ENCODE measurements around the gene RAB26.
"Not testable (repeated sequence)": the region's sequence is repeated elsewhere in the genome, so short reads cannot be mapped to it uniquely, and the experiment has no call there.

RAB26 gene, protein sequence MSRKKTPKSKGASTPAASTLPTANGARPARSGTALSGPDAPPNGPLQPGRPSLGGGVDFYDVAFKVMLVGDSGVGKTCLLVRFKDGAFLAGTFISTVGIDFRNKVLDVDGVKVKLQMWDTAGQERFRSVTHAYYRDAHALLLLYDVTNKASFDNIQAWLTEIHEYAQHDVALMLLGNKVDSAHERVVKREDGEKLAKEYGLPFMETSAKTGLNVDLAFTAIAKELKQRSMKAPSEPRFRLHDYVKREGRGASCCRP

DNA sequence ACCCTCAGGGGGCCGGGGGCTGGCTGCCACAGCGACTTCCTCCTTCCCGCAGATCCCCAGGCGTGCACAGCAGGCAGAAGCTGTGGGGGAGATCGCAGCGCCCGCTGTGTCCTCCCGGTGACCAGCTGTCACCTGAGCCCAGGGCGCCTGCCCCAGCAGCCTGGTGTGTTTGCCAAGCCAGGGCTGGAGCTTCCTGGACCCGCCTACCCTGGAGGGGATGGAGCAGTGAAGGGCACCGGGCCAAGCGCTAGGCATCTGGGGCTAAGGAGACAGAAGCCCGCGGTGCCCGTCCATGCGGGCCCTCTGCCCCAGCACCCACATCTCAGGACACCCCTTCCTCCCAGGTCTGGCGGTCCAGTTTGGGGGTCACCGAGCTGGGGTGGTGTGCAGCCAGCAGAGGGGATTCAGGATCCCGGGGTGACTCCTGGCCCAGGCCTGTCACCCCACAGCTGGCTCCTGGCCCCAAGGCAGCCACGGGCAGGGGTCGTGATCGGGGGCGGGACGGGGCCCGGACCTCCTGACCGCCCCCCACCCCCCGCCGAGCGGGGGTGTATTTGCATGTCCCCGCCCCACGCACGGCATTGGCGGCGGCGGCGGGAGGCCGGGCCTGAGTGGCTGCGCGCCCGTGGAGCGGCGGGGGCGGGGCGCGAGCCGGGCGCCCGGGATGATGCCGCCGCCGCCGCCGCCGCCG, at the start of gene RAB26:
Gene RAB26, plus strand, starts transcription at position 645 of the 691 bp plus-strand sequence. CDS start 159 bp downstream, outside the sequence.
- DNase-seq (ENCODE audit: low read depth in 3 of 3, low spot score in 1 of 3) = no peak

DNA sequence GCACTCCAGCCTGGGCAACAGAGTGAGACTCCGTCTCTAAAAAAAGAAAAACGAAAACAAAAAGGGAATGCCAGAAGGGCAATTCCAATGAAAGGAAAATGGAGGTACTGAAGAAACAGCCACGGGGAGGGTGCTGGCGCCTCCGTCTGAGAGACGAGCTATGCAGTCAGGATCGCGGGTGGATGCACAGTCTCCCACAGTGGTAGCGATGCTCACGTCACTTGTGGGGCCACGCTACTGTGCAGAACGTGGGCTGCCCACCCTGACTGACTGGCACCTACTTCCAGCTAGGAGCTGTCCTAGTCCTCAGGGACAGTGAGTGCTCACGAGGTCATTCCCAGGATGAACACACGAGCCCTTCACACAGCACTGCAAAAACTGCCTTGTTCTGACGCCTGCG, 46.8 kb upstream of the RAB26 start:
- DNase-seq (ENCODE audit: low read depth in 3 of 3, low spot score in 1 of 3) = not testable (repeated sequence)

DNA sequence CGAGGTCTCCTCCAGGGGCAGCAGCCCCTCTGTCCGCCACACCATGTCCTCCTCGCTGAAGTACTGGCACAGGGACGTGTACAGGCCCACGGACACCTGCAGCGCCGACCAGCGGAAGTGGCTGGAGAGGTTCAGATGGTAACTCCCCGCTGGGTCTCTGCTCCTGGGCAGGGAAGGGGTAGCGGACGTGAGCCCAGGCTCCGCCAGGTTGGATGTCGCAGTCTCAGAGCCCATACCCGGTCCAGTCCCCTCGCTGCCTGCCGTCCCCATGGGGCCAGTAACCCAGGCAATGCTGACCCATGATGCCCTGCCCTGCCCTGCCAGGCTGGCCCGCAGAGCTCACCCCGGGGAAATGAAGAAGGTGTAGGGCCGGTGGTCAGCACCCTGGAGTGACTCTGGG, 46.0 kb upstream of the RAB26 start:
- no peak for DNase-seq (ENCODE audit: low read depth in 3 of 3, low spot score in 1 of 3)

DNA sequence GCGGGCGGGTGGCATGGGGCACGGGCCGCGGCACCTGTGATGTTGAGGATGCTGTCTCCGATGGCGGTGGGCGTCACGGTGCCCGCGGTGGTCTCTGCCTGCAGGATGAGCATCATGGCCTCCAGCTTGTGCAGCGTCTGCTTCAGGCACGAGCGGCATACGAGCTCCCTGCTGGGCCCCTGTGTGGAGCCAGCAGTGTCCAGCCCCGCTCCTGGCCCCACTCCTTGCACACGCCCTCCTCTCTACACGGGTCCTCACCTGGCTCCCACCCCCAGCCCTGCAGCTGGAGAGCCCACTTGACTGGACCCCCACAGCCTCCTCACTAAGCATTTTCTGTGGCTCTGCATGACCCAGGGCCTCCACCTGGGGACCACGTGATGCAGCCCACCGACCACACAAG, 44.0 kb upstream of the RAB26 start:
- DNase-seq (ENCODE audit: low read depth in 3 of 3, low spot score in 1 of 3) = not testable (repeated sequence)

DNA sequence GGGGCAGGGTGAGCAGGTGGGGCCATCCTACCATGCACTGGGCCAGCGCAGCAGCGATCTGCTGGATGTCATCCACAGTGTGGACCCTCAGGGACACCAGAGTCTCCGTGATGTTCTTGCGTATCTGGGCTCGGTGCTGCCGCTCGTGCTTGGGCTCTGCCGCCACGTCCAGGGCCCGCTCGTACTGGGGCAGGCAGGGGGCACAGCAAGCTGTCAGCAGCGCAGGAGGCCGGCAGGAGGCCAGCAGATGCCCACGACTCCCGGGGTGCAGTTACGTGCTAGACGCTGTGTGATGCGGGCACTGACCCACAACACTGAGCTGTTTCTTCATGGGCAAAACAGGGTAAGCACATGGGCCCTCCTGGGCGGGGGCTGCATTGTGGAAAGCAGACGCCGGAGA, 43.1 kb upstream of the RAB26 start:
- DNase-seq (ENCODE audit: low read depth in 3 of 3, low spot score in 1 of 3) = not testable (repeated sequence)

DNA sequence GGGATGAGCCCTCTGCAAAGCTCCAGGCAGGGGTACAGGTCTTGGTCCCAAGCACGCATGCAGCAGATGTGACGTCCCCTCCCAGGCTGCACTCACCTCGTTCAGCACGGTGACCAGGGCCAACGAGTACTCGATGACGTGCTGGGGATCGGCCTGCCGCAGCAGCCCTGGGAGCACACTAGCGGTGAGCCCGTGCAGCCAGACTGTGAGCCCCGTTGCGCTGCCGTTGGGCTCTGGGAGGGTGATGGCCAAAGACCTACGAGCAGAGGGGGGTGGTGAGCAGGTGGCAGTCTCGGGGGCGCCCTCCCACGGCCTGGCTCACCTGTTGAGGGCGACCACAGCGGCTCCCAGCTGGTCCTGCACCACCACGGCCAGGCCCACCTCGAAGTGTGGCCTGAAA, 42.7 kb upstream of the RAB26 start:
- not testable (repeated sequence) for DNase-seq (ENCODE audit: low read depth in 3 of 3, low spot score in 1 of 3)

DNA sequence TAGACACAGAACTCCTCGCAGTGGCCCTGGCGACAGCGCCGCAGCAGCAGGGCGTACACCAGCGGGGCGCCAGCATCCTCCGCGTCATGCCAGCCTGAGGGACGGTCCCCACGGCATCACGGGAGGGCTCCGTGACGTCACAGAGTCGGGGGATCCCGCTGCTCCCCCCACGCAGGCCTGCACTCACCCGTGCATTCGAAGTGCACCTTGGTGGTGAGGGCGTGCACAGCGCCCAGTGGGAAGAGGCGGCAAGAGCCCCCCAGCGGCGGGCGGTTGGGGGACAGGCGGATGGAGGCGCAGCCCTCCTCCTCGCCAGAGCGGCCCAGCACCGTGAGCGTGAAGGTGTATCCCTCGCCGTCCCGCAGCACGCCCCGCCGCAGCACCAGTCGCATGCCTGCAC, 42.2 kb upstream of the RAB26 start:
- DNase-seq (ENCODE audit: low read depth in 3 of 3, low spot score in 1 of 3) = not testable (repeated sequence)

DNA sequence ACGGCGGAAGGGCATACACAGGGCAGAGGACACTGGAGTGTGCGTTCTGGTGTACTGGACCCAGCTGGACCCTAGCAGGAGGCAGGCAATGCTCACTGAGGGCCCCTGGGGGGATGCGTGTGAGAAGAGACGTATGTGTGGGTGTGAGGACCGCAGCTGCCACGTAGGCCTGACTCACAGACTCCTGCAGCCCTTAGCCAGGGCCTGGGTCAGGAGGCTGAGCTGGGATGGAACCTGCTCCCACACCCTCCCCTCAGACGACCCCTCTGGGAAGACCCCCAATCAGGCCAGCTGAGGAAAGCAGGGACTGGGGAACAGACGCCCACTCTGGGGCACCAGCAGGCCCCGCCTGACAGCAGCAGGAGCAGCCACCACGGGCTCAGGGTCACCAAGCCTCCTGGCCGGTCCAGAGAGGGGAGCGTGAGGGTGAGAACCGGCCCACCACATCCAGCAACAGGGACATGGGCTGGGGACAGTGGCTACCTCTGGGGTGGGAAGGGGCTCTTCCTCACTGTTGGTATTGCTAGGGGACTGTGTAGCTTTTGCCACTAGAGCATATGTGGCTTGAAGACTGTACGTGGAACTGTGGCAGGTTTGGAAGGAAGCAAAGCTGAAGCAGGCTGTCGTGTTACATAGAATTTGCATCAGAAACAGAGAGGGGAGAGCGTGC, 41.2 kb upstream of the RAB26 start:
- DNase-seq (ENCODE audit: low read depth in 3 of 3, low spot score in 1 of 3) = not testable (repeated sequence)

DNA sequence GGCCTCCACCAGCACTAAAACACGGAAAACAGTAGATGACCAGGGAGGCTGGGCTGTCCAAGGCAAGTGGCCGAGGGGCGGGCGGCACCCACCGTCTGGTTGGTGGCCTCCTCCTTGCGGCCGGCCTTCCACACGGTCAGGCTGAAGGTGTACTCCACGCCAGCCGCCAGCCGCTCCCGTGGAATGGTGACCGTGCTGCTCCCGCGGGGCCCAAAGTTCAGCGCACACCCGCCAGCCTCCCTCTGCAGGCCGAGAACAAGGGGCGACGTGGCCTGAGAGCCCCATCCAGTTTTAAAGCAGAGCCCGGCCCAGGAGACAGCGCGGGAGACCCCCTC, 40.7 kb upstream of the RAB26 start:
- not testable (repeated sequence) for DNase-seq (ENCODE audit: low read depth in 3 of 3, low spot score in 1 of 3)

DNA sequence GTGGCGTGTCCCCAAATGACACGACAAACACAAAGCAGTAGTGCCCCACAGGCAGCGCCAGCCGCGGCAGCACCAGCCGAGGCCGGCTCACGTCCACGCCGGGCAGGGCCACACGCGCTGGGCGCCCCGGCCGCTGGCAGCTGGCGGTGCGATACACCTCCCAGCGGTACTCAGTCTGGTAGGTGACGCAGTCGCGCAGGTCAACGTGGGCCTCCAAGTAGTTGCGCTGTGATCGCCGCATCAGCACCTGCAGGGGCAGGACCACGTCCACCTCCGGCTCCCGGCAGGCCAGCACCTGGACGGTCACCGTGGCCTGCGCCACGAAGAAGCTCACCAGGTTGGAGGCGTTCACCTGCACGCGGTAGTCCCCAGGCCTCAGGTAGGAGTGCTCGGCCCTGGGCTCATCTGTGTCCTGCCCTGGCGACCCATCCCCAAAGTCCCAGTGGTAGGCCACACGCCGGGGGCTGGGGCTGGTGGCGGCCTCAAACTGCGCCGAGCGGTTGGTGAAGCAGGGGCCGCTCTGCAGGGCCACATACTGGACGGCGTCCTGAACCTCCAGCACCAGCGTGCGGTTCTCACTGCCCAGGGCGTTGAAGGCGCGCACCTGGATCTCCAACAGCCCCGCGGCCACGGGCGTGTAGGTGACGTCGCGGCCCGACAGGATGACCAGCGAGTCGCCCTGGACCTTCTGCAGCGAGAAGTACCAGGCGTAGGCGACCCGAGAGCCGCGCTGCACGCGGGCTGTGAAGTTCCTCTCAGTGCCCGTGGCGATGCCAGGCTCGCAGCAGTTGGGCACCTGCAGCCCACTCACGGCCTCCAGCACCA, 39.8 kb upstream of the RAB26 start:
- DNase-seq (ENCODE audit: low read depth in 3 of 3, low spot score in 1 of 3) = not testable (repeated sequence)

DNA sequence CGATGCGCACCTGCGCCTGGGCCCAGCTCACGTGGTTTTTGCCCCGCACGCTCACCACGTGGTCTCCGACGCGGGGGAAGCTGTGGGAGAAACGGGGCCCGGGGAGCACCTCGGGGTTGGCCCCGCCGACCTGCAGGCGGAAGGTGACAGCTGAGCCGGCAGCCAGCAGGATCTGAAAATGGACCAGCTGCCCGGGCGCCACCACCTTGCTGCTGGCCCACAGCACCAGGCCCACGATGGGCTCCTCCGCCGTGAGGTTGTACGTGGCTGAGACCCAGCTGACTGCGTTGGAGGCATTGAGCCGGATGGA, 39.2 kb upstream of the RAB26 start:
- not testable (repeated sequence) for DNase-seq (ENCODE audit: low read depth in 3 of 3, low spot score in 1 of 3)

DNA sequence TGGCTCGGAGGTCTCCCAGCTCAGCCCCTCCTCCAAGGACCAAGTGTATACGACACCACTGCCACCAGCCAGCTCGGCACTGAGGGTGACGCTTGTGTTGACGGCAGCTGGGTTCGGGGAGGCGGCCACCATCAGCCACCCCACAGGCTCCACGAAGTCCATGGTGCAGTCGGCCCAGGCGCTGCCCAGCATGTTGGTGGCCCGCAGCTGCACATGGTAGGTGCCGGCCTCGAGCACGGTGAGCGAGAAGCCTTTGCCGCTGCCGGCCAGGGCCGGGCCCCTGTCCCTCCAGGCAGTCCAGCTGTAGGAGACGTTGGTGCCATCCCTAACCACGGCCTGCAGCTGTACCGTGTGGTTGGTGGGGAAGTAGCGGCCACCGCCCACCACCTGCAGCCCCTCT, 38.6 kb upstream of the RAB26 start:
- DNase-seq (ENCODE audit: low read depth in 3 of 3, low spot score in 1 of 3) = not testable (repeated sequence)

DNA sequence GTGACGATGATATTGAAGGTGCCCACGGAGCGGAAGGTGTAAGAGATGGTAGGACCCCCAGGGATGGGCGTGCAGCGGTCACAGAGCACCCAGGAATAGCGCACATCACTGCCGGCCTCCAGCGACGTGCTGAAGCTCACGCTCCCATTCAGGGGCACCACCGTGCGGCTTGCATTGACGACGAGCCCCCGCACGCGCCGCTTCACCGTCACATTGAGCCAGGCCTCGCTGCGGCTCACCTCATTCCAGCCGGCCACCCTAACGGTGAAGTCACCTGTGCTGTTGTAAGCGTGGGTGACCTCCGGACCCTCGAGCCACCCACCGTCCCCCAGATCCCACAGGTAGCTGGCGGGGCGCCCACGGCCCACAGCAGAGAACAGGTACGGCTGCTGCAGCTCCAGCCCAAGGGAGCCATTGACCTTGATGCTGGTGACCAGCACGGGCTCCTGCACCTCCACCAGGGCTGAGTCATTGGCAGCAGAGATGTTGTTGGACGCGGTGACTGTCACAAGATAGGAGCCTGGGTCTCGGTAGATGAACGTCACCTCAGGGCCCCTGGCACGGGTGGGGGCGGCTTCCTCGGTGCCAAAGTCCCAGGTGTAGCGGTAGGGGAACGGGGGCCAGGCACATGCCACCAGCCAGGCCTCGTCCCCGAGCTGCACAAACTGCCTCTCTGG, 38.0 kb upstream of the RAB26 start:
- DNase-seq (ENCODE audit: low read depth in 3 of 3, low spot score in 1 of 3) = not testable (repeated sequence)

DNA sequence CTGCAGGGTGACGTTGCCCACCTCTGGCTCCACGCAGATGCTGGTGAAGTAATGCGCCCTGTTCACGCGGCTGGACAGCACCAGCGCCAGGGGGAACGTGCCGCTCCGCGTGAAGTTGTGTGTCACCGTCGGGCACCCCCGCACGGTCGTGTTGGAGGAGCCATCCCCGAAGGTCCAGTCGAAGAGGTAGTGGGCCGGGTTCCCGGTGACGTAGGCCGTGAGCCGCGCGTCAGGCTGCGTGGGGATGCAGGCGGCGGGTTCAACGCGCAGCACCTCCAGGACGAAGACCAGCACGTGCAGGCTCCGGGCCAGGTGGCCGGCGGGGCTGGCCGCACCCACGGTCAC, 37.4 kb upstream of the RAB26 start:
- DNase-seq (ENCODE audit: low read depth in 3 of 3, low spot score in 1 of 3) = not testable (repeated sequence)

DNA sequence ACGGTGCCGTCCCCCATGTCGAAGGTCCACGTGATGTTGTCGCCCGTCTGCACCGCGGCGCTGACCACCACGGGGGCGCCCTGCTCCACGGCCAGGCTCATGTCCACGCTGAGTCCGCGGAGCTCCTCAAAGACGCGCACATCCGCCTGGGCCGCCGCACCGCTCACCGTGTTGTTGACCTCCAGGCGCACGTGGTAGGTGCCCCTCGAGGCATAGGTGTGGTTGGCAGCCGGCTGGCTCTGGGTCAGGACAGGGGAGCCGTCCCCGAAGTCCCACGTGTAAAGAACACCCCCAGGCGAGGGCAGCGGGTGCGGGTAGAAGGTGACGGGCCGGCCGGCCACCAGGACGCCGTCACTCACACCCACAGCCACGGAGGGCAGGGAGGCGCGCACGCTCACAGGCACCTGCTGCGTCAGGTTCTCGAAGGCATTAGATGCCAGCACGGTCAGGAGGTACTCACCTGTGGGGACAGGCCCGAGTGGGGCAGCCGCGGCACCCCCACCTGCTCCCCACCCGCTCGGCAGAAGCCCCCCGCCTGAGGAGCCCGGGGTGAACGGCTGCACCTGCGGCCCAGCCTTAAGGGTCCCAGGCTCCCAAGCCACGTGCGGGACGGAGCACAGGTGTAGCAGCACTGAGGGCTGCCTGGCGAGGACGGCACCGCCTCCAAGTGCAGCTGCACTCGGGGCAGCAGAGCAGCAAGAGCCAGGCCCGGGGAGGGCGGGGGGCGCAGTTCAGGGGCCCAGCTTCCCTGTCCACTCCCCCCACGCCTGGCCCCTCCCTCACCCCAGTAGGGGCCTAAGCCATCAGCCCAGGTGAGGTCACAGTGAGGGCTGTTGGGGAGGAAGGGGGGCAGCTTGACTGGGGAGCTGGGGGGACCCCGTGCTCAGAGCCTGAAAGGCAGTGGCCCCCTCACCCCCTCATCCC, 36.8 kb upstream of the RAB26 start:
- DNase-seq (ENCODE audit: low read depth in 3 of 3, low spot score in 1 of 3) = not testable (repeated sequence)

DNA sequence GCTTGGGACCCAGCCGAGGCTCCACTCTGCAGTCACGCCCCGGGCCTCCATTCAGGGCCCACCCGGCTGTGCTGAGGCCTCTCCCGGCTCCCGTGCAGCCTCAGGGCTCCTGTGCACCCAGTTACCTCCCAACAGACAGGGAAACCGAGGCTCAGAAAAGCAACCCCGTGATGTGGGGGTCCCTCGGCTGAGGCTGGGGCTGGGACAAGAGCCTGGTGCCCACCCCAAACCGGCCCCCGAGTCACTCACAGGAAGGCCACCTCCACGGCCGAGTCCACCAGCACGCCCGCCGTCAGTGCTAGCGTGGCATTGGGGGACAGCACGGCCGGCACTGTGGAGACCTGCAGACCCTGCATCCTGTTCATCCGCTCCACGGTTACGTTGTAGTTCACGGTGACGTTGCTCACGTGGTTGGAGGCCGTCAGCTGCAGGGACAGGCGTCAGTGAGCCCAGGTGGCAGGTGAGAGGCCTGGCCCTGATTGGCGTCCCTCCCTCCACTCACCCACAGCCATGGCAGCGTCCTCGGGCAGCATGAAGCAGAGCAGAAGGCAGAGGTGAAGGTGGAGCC, 35.8 kb upstream of the RAB26 start:
- DNase-seq (ENCODE audit: low read depth in 3 of 3, low spot score in 1 of 3) = not testable (repeated sequence)

DNA sequence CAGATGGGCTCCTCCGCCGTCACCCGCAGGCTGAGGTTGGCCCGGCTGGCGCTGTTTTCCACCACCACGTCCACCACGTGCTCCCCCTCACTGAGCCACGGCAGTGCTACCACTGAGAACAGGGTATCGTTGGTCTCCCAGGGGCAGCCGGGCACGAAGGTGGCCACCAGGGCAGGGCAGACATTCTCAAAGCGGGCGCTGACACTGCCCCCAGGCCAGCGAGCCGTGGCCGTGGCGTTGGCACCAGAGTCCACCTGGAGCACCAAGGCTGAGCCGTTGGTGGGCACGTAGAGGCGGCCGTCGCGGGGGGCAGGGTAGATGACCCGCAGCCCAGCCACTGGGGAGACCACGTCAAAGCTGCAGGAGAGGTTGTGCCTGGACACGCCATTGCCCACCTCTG, 34.2 kb upstream of the RAB26 start:
- DNase-seq (ENCODE audit: low read depth in 3 of 3, low spot score in 1 of 3) = not testable (repeated sequence)

DNA sequence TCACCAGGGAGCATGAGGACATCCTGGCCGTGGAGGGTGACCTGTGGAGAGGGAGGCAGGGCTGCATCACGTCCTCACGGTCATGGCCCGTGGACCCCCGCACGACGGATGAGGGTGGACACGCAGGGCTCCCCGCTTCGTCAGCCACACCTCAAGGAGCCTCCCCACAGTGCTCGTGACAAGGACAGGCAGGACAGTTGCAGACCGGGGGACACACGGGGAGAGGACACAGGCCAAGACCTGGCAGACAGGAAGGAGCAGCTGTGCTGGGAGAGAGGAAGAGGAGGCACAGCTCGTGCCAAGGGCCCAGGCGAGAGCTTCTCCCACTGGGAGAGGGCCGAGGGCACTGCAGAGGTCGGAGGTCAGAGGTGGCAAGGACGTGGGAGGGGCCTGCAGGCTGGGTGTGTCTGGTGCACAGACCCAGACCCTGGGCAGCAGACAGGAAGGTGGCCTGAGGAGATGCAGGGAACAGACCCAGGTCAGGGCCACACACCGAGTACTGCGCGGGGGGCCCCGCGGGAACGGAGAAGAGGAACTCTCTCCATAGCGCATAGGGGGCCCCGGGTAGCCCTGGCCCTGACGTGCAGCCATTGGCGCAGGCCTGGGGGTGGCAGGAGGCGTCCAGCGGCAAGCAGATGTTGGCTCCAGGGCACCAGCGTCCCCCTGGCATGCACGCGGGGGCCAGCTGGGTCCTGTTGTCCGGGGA, 33.4 kb upstream of the RAB26 start:
- DNase-seq (ENCODE audit: low read depth in 3 of 3, low spot score in 1 of 3) = not testable (repeated sequence)

DNA sequence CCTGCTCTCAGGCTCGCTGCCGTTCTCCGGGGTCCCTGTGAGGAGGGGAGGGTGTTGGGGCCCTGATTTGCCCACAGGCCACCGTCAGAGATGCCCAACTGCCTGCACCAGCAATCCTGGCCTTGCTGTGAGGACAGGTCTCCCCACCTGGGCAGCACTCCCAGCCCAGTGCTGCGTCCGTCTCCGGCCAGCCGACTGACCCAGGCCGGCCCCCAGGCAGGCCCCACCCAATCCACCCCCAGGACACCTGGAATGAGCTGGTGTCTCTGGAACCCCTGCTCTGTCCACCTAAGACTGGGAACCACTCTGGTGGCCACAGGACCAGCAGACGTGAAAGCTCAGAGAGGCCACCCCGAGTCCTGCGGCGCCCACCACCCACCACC, 32.8 kb upstream of the RAB26 start:
- no peak for DNase-seq (ENCODE audit: low read depth in 3 of 3, low spot score in 1 of 3)

Measured in stimulated activated CD4-positive, alpha-beta T cell treated with anti-CD3 and anti-CD28 coated beads, TNF-alpha, amount 100 ng/mL, for 1 hour (primary cell).